ENCODE measurements around the gene CMTM8.
A peak's percentile ranks its signal among the peaks of the same experiment; 100 is the strongest.

The CMTM8 gene

GRCh38 chr3:32371461-32372212, 133.2 kb downstream of the CMTM8 start:
- no peak for TF ChIP-seq CTCF (IDR thresholded peaks at IDR 0.05; ENCODE audit: insufficient read depth, low read depth, low read length, missing control alignments)
- H3K4me3 ChIP-seq (ENCODE audit: low read depth, low read length), result no peak overlapping the region
- peak; percentile 36 for DNase-seq (ENCODE audit: low read depth)

GRCh38 chr3:32372213-32372490, 133.7 kb downstream of the CMTM8 start:
- no peak for DNase-seq (ENCODE audit: low read depth)
- H3K4me3 ChIP-seq (ENCODE audit: low read depth, low read length), result no peak overlapping the region
- TF ChIP-seq CTCF (IDR thresholded peaks at IDR 0.05; ENCODE audit: insufficient read depth, low read depth, low read length, missing control alignments), result no peak

GRCh38 chr3:32373276-32373675, 134.8 kb downstream of the CMTM8 start:
- DNase-seq (ENCODE audit: low read depth), result no peak
- no peak overlapping the region for H3K4me3 ChIP-seq (ENCODE audit: low read depth, low read length)
- no peak for TF ChIP-seq CTCF (IDR thresholded peaks at IDR 0.05; ENCODE audit: insufficient read depth, low read depth, low read length, missing control alignments)

GRCh38 chr3:32373844-32374243, 135.4 kb downstream of the CMTM8 start:
- DNase-seq (ENCODE audit: low read depth), result no peak
- TF ChIP-seq CTCF (IDR thresholded peaks at IDR 0.05; ENCODE audit: insufficient read depth, low read depth, low read length, missing control alignments), result no peak
- no peak overlapping the region for H3K4me3 ChIP-seq (ENCODE audit: low read depth, low read length)

- peak; percentile 61 for TF ChIP-seq CTCF (IDR thresholded peaks at IDR 0.05; ENCODE audit: insufficient read depth, low read depth, low read length, missing control alignments)
- DNase-seq (ENCODE audit: low read depth), result peak; percentile 83
- no peak overlapping the region for H3K4me3 ChIP-seq (ENCODE audit: low read depth, low read length)
Measured at GRCh38 chr3:32374788-32375595, 136.5 kb downstream of the CMTM8 start.

GRCh38 chr3:32375596-32375930, 137.1 kb downstream of the CMTM8 start:
- TF ChIP-seq CTCF (IDR thresholded peaks at IDR 0.05; ENCODE audit: insufficient read depth, low read depth, low read length, missing control alignments), result no peak
- no peak for DNase-seq (ENCODE audit: low read depth)
- no peak overlapping the region for H3K4me3 ChIP-seq (ENCODE audit: low read depth, low read length)

All from GM12865 (cell line).